Activated CD8-positive, alpha-beta memory T cell treated with anti-CD3 and anti-CD28 coated beads, Interleukin-2, amount 50 U/mL, for 4 hours (primary cell): ENCODE measurements around the gene CD320.
A peak's percentile ranks its signal among the peaks of the same experiment; 100 is the strongest.
"Not testable (repeated sequence)": the region's sequence is repeated elsewhere in the genome, so short reads cannot be mapped to it uniquely, and the experiment has no call there.

ENCODE experiments used
- DNase-seq: peaks from one replicate; pipeline ENCODE4 v3.0.0-alpha.2; 2020

CD320 gene

GRCh38 chr19:8332976-8333766 is 25.0 kb upstream of the CD320 start:
- DNase-seq: no peak

- DNase-seq: no peak
Observed at GRCh38 chr19:8331263-8331845, 23.2 kb upstream of the CD320 start.

GRCh38 chr19:8329996-8330395 is 21.8 kb upstream of the CD320 start:
- no peak for DNase-seq

- DNase-seq: no peak
Observed at GRCh38 chr19:8325454-8325853, 17.3 kb upstream of the CD320 start.

GRCh38 chr19:8324186-8325050 is 16.3 kb upstream of the CD320 start:
- no peak for DNase-seq

GRCh38 chr19:8323781-8324185 is 15.6 kb upstream of the CD320 start:
- no peak for DNase-seq

GRCh38 chr19:8322638-8322997 is 14.5 kb upstream of the CD320 start:
- no peak for DNase-seq

- no peak for DNase-seq
Observed at GRCh38 chr19:8321986-8322637, 14.0 kb upstream of the CD320 start.

- peak; percentile 98 for DNase-seq
Observed at GRCh38 chr19:8321067-8321985, 13.2 kb upstream of the CD320 start, which contains the start of the genes NDUFA7 and RPS28. Gene NDUFA7 (minus strand): TSS chr19:8321375. CDS start chr19:8321358, 17 bp downstream. Gene RPS28 (plus strand): TSS chr19:8321496. CDS start chr19:8321531, 35 bp downstream.

- DNase-seq: no peak
Observed at GRCh38 chr19:8320564-8321066, 12.5 kb upstream of the CD320 start.

GRCh38 chr19:8319807-8320520 is 11.8 kb upstream of the CD320 start:
- no peak for DNase-seq

- not testable (repeated sequence) for DNase-seq
Observed at GRCh38 chr19:8318835-8319234, 10.7 kb upstream of the CD320 start.

GRCh38 chr19:8316351-8317125 is 8.4 kb upstream of the CD320 start:
- no peak for DNase-seq

- DNase-seq: not testable (repeated sequence)
Observed at GRCh38 chr19:8314981-8315640, 7.0 kb upstream of the CD320 start.

GRCh38 chr19:8311461-8312260 is 3.5 kb upstream of the CD320 start:
- no peak for DNase-seq

- DNase-seq: no peak
Observed at GRCh38 chr19:8310342-8311055, 2.3 kb upstream of the CD320 start.

GRCh38 chr19:8308891-8309291 is 733 bp upstream of the CD320 start:
- no peak for DNase-seq

- DNase-seq: peak; percentile 19
Observed at GRCh38 chr19:8307400-8307964, 676 bp downstream of the CD320 start.
